HTERT RPE-1 (cell line): ENCODE data around the gene TMPRSS9.

ENCODE experiments used
- in situ Hi-C: fragments of 300-500 bp; cut with MboI; formaldehyde crosslinking; loops from 4 replicates; pipeline ENCODE4 v1.14.3; 2020; ENCODE audit warnings: low sequenced_read_pairs

The TMPRSS9 gene

GRCh38 chr19:2329149-2329478, 31.0 kb upstream of the TMPRSS9 start:
- in situ Hi-C loops, result no loop called here

GRCh38 chr19:2329501-2329916, 30.6 kb upstream of the TMPRSS9 start:
- in situ Hi-C loops, result no loop called here

- in situ Hi-C loops, result no loop called here
Measured at GRCh38 chr19:2330255-2330631, 29.8 kb upstream of the TMPRSS9 start.

GRCh38 chr19:2330632-2331284, 29.3 kb upstream of the TMPRSS9 start:
- in situ Hi-C loops, result no loop called here

GRCh38 chr19:2331601-2332246, 28.3 kb upstream of the TMPRSS9 start:
- in situ Hi-C loops, result no loop called here

GRCh38 chr19:2332341-2333026, 27.6 kb upstream of the TMPRSS9 start:
- in situ Hi-C loops, result no loop called here

GRCh38 chr19:2333027-2333806, 26.8 kb upstream of the TMPRSS9 start:
- in situ Hi-C loops, result no loop called here

GRCh38 chr19:2333807-2334211, 26.3 kb upstream of the TMPRSS9 start:
- in situ Hi-C loops, result no loop called here

GRCh38 chr19:2334426-2334825, 25.6 kb upstream of the TMPRSS9 start:
- in situ Hi-C loops, result no loop called here

- in situ Hi-C loops, result no loop called here
Measured at GRCh38 chr19:2334986-2335846, 24.8 kb upstream of the TMPRSS9 start.

GRCh38 chr19:2335848-2336247, 24.2 kb upstream of the TMPRSS9 start:
- in situ Hi-C loops, result no loop called here

GRCh38 chr19:2336528-2337328, 23.3 kb upstream of the TMPRSS9 start:
- in situ Hi-C loops, result no loop called here

GRCh38 chr19:2337329-2337707, 22.7 kb upstream of the TMPRSS9 start:
- in situ Hi-C loops, result no loop called here

- in situ Hi-C loops, result no loop called here
Measured at GRCh38 chr19:2338055-2338615, 21.9 kb upstream of the TMPRSS9 start.

- in situ Hi-C loops, result no loop called here
Measured at GRCh38 chr19:2338751-2339643, 21.1 kb upstream of the TMPRSS9 start.

GRCh38 chr19:2339644-2340310, 20.3 kb upstream of the TMPRSS9 start:
- in situ Hi-C loops, result no loop called here

GRCh38 chr19:2340496-2341243, 19.4 kb upstream of the TMPRSS9 start:
- in situ Hi-C loops, result no loop called here
